C4-2B (cell line): Measurements from ENCODE around the gene FAM227B.

Source experiments
- ZFX ChIP-seq: fragments of 450-650 bp; IDR thresholded peaks from 2 replicates; pipeline ENCODE4 v1.6.1; 2017
- TF ChIP-seq, protein P1 (sequence below): fragments of 450-650 bp; conservative IDR thresholded peaks from 2 replicates; pipeline ENCODE4 v1.5.1; 2017; ENCODE audit warnings: mild to moderate bottlenecking

GRCh38 chr15:49436751-49437150, 183.9 kb downstream of the FAM227B start:
- TF ChIP-seq, protein P1, sequence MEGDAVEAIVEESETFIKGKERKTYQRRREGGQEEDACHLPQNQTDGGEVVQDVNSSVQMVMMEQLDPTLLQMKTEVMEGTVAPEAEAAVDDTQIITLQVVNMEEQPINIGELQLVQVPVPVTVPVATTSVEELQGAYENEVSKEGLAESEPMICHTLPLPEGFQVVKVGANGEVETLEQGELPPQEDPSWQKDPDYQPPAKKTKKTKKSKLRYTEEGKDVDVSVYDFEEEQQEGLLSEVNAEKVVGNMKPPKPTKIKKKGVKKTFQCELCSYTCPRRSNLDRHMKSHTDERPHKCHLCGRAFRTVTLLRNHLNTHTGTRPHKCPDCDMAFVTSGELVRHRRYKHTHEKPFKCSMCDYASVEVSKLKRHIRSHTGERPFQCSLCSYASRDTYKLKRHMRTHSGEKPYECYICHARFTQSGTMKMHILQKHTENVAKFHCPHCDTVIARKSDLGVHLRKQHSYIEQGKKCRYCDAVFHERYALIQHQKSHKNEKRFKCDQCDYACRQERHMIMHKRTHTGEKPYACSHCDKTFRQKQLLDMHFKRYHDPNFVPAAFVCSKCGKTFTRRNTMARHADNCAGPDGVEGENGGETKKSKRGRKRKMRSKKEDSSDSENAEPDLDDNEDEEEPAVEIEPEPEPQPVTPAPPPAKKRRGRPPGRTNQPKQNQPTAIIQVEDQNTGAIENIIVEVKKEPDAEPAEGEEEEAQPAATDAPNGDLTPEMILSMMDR: no peak
- no peak for TF ChIP-seq ZFX
